A673 (cell line): ENCODE results near the gene OR2A14.

Source experiments
- CTCF ChIP-seq: fragments of 300-800, 200-600 bp; sonication (generic); conservative IDR thresholded peaks from 2 replicates; pipeline ENCODE4 v1.5.1; 2017; ENCODE audit warnings: low read depth, mild to moderate bottlenecking, antibody characterized with exemption, low read length, moderate library complexity, mixed read lengths
- EZH2 ChIP-seq: fragments of 200-600 bp; sonication (generic); IDR thresholded peaks from 2 replicates; pipeline ENCODE4 v1.6.1; 2017; ENCODE audit warnings: borderline replicate concordance, low read depth, mild to moderate bottlenecking, mixed read lengths, antibody characterized with exemption, low read length; ENCODE audit not compliant: poor library complexity, severe bottlenecking

- TF ChIP-seq CTCF (no peak), EZH2 (no peak)
These were observed at the start of gene OR2A14 for GRCh38 chr7:144122876-144123275.
